ENCODE data around the gene KCNA5.

DNA sequence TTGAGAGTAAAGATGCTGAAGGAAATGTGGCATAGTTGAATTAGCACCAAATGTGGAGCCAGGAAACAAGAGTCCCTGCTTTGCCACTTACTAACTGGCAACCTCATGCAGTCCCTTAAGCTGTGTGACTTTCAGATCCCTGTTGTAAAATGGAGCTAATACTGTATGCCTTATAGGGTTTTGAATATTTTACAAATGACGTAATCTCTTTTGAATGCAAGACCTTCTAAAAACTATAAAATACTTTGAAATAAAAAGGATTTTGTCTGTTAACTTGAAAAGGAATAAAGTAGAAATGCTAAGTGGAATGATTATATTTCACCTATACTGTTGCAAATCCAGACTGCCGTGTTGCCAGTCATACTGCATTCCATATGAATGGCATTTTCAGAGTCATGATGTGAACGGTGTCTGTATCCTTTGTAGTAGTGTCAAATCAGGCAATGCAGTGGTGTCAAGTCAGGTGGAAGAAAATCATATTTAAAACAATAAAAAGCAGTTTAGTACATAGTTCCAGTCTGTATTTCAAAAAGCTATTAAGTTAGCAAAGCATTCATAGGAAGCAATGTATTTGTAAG is 21.3 kb downstream of the KCNA5 start:
- TF ChIP-seq, protein P1, sequence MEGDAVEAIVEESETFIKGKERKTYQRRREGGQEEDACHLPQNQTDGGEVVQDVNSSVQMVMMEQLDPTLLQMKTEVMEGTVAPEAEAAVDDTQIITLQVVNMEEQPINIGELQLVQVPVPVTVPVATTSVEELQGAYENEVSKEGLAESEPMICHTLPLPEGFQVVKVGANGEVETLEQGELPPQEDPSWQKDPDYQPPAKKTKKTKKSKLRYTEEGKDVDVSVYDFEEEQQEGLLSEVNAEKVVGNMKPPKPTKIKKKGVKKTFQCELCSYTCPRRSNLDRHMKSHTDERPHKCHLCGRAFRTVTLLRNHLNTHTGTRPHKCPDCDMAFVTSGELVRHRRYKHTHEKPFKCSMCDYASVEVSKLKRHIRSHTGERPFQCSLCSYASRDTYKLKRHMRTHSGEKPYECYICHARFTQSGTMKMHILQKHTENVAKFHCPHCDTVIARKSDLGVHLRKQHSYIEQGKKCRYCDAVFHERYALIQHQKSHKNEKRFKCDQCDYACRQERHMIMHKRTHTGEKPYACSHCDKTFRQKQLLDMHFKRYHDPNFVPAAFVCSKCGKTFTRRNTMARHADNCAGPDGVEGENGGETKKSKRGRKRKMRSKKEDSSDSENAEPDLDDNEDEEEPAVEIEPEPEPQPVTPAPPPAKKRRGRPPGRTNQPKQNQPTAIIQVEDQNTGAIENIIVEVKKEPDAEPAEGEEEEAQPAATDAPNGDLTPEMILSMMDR (IDR thresholded peaks at IDR 0.05; ENCODE audit: borderline replicate concordance, extremely low read depth, low read length, poor library complexity, severe bottlenecking) = no peak
- TF ChIP-seq EZH2 (IDR thresholded peaks at IDR 0.05; ENCODE audit: borderline replicate concordance, low read depth, low read length, severe bottlenecking) = no peak
